LNCAP (cell line): ENCODE results near the gene ZNF438.

ENCODE experiments used
- TF ChIP-seq, protein P1 (sequence below): fragments of 450-650 bp; IDR thresholded peaks from 2 replicates; pipeline ENCODE4 v1.5.1; 2017; ENCODE audit warnings: mild to moderate bottlenecking

The ZNF438 gene

DNA sequence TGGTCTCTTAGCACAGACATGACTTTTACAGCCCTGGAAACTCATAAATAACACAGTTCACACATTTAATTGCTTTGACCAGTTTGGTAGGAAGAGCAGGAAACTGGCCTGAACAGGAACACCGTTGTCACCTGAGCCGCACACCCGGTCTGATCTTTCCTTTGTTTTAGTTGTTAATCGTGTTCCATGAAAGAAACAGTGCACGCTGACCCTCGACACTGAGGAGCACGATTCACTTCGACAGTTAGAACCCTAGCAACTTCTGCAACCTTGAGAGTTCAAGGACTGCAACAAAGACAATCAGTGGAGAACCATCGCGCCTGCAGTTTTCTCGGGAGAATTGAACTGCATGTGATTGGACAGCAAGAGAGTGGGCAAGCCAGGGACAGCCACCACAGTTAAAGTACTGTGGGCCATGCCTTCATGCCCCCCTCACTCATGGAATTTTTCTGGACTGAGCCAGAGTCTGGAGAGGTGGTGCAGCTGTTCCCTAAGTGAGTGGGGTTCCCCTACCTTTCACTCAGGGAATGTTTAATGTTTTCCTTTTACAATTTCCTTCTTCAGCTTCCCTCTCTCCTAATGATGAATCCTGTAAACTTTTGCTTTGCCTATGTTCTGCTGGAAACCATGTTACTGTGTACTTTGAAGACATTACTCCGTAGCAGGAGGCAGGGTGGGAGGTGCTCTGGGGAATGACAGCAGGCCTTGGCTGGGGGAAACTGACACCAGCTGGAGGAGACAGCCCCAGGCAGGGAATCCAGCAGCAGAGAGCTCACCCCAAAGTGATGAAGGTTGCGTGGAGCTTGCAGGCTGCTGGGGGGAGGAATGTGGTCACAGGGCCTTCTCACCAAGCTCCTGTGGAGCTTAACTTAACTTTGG is 198.7 kb downstream of the ZNF438 start:
- TF ChIP-seq, protein P1, sequence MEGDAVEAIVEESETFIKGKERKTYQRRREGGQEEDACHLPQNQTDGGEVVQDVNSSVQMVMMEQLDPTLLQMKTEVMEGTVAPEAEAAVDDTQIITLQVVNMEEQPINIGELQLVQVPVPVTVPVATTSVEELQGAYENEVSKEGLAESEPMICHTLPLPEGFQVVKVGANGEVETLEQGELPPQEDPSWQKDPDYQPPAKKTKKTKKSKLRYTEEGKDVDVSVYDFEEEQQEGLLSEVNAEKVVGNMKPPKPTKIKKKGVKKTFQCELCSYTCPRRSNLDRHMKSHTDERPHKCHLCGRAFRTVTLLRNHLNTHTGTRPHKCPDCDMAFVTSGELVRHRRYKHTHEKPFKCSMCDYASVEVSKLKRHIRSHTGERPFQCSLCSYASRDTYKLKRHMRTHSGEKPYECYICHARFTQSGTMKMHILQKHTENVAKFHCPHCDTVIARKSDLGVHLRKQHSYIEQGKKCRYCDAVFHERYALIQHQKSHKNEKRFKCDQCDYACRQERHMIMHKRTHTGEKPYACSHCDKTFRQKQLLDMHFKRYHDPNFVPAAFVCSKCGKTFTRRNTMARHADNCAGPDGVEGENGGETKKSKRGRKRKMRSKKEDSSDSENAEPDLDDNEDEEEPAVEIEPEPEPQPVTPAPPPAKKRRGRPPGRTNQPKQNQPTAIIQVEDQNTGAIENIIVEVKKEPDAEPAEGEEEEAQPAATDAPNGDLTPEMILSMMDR, result no peak

DNA sequence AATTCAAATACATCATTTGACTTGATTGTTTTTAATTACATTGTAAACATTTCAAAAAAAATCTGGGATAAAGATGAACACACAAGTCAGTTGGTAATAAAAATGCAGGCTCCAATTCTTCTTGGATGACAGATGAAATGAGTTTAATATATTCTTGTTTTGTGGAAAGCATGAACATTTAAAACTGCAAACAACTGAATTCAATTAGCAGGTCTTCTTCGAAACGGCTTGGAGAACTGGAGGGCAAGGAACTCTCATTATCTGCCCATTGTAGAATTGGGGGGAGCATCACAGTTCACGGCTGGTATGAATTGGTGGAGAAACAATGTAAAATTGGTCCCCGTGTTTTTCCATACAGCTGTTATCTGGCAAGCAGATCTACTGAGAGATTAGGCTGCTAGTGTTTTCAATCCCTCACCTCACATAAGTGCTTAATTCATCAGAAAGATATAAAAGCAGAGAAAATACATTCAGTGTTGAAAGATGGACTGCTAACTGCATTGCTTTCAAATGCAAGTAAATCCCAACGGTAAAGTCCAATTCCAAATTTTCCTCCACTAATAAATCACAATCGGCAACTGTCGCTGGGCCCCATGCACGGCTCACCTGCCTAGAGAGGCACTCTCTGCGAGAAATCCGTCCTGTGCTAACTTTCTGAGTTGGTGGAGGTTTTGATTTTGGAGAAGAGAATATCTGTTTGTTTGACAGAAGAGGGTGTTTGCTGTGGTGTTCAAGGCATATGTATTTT is 199.5 kb downstream of the ZNF438 start:
- TF ChIP-seq, protein P1, result no peak

DNA sequence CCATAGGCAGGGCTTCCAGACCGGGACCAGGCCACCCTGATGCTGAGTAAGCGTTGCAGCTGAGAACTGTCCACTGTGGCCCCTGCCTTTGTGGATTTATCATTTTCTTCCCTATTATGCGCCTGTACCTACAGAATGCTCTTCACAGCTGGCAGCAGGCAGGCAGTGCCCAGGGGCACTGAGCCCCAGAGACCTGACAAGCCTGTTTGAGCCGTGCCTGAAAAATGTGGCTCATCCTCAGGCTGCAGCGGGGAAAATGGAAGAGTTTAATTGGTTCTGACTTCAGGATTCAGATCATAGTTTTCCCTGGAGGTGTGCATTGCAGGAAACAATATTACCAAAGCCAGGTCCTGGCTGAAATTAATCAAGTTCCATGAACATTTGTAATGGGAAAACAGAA is 200.2 kb downstream of the ZNF438 start:
- TF ChIP-seq, protein P1, result no peak

DNA sequence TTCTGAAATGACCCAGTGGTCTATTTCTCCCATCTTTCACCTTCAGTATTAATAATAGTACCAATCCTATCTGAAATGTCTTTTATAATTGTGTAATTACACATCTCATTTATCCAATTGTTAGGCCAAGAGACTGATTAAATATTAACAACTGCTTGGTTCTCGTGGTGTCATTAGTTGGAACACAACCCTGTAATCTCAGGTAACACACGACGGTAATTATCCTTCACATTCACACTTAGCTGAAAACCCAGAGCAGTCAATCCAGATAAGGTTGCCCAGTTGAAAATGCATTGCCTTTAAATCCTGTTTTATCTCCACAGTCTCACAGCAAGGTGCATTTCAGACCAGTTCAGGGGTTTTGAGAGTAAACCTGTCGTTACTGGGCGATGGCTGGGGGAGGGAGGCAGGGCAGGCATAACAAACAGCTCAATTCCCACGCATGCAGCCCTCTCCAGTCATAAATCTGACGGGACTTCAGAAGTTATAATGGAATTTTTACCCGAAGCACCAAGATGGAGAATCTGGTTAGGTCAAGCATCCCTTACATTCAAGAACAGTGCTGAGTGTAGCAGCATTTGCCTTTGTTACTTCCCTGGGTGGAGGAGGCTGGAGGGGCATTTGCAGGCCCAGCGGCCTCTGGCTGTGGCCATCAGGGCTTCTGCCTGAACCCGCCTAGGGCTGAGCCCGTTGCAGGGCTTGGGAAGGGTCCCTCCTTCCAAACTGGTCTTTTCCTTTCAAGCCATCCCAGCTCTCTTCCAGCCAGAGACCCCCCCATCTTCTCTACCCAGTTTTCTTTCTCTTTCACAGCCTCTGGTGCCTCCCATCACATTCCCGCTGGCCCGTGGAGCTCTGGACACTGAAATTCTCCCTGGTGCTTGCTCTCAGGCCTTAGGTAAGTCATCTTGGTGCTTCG is 201.1 kb downstream of the ZNF438 start:
- TF ChIP-seq, protein P1, result no peak

DNA sequence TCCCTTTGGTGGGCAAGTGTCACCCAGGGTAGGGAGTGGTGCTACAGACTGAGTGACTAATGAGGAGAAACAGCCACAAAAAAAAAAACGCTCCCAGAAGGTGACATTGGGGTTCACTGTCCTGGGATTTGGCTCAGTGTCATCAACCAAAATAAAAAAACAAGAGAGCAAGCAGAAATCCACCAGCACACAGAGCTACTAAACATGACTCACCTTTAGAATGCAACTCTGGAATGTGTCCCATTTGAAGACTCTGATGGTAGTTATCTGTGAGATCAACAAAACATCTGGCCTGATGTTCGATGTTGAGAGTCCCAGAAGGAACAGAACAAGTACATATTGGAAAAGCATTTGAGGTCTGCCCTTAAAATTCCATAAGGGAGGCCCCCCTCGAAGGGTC is 201.8 kb downstream of the ZNF438 start:
- TF ChIP-seq, protein P1, result no peak

DNA sequence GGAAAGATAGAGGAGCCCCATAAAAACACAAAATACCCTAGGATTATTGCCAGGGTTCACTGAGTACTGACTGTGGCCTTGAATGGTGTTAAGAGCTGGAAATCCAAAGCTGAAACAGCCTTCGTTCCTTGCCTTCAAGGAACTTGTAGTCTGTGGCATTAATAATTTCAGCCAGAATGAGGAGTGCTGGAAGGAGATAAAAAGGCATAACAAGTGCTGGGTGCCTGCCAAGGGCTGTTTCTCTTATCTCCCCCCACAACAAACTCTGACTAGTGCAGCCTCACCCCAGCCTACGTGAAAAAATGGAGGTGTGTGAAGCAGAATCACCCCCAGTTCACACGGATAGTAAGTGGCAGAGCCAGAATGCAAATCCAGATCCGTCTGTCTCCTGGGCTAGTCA is 203.0 kb downstream of the ZNF438 start:
- TF ChIP-seq, protein P1, result no peak

DNA sequence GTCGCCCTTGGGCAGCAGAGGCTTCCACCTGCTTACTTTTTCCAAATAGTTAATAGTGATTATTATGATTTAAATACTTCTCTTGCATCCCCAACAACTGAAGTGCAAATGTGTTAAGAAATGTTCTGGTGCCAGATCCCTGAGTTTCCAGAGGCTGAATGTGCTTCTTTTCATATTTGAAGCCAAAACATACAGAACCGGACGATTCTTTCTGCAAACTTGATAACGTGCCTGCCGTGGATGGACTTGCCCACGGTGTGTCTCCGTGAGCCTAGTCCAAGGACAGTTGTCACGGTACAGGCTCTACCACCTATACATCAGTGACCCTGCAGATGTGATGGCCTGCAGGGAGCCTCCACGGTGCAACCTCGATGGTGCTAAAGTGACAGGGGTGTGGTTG is 203.5 kb downstream of the ZNF438 start:
- TF ChIP-seq, protein P1, result no peak
